H9 (cell line): ENCODE results near the gene SNRNP25. TPM values are rescaled to one million over a fixed set of nuclear protein-coding genes. Genes with fewer than 3 reads are reported as not detected.

Experiments used
- DNase-seq: peaks from one replicate; pipeline ENCODE4 v3.0.0-alpha.2; 2017
- H2AFZ ChIP-seq: one replicate; pipeline ENCODE4 v1.6.1; 2013; ENCODE audit warnings: mild to moderate bottlenecking, low read length, control low read depth, moderate library complexity
- H2AK5ac ChIP-seq: 2 replicates; pipeline ENCODE4 v1.6.1; 2013; ENCODE audit warnings: low read length, control low read depth, mixed read lengths; ENCODE audit not compliant: insufficient read length
- H2BK120ac ChIP-seq: one replicate; pipeline ENCODE4 v1.6.1; 2013; ENCODE audit warnings: low read depth, mild to moderate bottlenecking, low read length, control low read depth, inconsistent platforms; ENCODE audit not compliant: poor library complexity, severe bottlenecking
- H2BK12ac ChIP-seq: 2 replicates; pipeline ENCODE4 v1.6.1; 2013; ENCODE audit warnings: low read length, control low read depth, mixed read lengths, low read depth; ENCODE audit not compliant: insufficient read length
- H2BK15ac ChIP-seq: 2 replicates; pipeline ENCODE4 v1.6.1; 2013; ENCODE audit warnings: low read depth, low read length, control low read depth
- H2BK20ac ChIP-seq: one replicate; pipeline ENCODE4 v1.6.1; 2013; ENCODE audit warnings: low read depth, mild to moderate bottlenecking, low read length, control low read depth, inconsistent platforms; ENCODE audit not compliant: poor library complexity, severe bottlenecking
- H2BK5ac ChIP-seq: 2 replicates; pipeline ENCODE4 v1.6.1; 2013; ENCODE audit warnings: low read length, control low read depth, mixed read lengths; ENCODE audit not compliant: insufficient read length
- H3K14ac ChIP-seq: 2 replicates; pipeline ENCODE4 v1.6.1; 2013; ENCODE audit warnings: low read length, control low read depth; ENCODE audit not compliant: insufficient read depth
- H3K18ac ChIP-seq: 2 replicates; pipeline ENCODE4 v1.6.1; 2013; ENCODE audit warnings: low read depth, mild to moderate bottlenecking, mixed read lengths, low read length, control low read depth; ENCODE audit not compliant: insufficient read length
- H3K23ac ChIP-seq: 2 replicates; pipeline ENCODE4 v1.6.1; 2013; ENCODE audit warnings: low read length, control low read depth, mixed read lengths, low read depth; ENCODE audit not compliant: insufficient read length
- H3K23me2 ChIP-seq: 2 replicates; pipeline ENCODE4 v1.6.1; 2013; ENCODE audit warnings: low read depth, mild to moderate bottlenecking, mixed read lengths, low read length, control low read depth; ENCODE audit not compliant: insufficient read length, poor library complexity, severe bottlenecking
- H3K27ac ChIP-seq: 2 replicates; pipeline ENCODE4 v1.5.1; 2013; ENCODE audit warnings: low read length, control low read depth, mixed read lengths, low read depth; ENCODE audit not compliant: insufficient read length
- H3K27me3 ChIP-seq: 2 replicates; pipeline ENCODE4 v1.6.1; 2013; ENCODE audit warnings: low read length, control low read depth, inconsistent platforms; ENCODE audit not compliant: insufficient read depth
- H3K4ac ChIP-seq: 2 replicates; pipeline ENCODE4 v1.6.1; 2013; ENCODE audit warnings: low read depth, mild to moderate bottlenecking, control low read depth, inconsistent platforms, low read length, moderate library complexity
- H3K4me1 ChIP-seq: 2 replicates; pipeline ENCODE4 v1.6.1; 2013; ENCODE audit warnings: low read length, control low read depth, inconsistent platforms; ENCODE audit not compliant: insufficient read depth
- H3K4me2 ChIP-seq: 2 replicates; pipeline ENCODE4 v1.6.1; 2013; ENCODE audit warnings: low read length, control low read depth, mixed read lengths; ENCODE audit not compliant: insufficient read length, insufficient read depth
- H3K56ac ChIP-seq: 2 replicates; pipeline ENCODE4 v1.6.1; 2013; ENCODE audit warnings: low read depth, mild to moderate bottlenecking, mixed read lengths, low read length, control low read depth; ENCODE audit not compliant: insufficient read length
- H3K79me1 ChIP-seq: 2 replicates; pipeline ENCODE4 v1.6.1; 2013; ENCODE audit warnings: low read depth, mild to moderate bottlenecking, moderate library complexity, low read length, control low read depth, inconsistent platforms; ENCODE audit not compliant: insufficient read depth, poor library complexity, severe bottlenecking
- H3K79me2 ChIP-seq: 2 replicates; pipeline ENCODE4 v1.6.1; 2013; ENCODE audit warnings: low read length, control low read depth, inconsistent platforms; ENCODE audit not compliant: insufficient read depth
- H3K9ac ChIP-seq: 2 replicates; pipeline ENCODE4 v1.6.1; 2013; ENCODE audit warnings: low read length, control low read depth, mixed read lengths; ENCODE audit not compliant: insufficient read length; ENCODE audit errors: extremely low read depth
- H3K9me3 ChIP-seq: one replicate; pipeline ENCODE4 v1.6.1; 2013; ENCODE audit warnings: low read depth, low read length, inconsistent platforms; ENCODE audit not compliant: control insufficient read depth
- H3T11ph ChIP-seq: one replicate; pipeline ENCODE4 v1.6.1; 2013; ENCODE audit warnings: mild to moderate bottlenecking, low read length, control low read depth, inconsistent platforms
- H4K20me1 ChIP-seq: one replicate; pipeline ENCODE4 v1.6.1; 2013; ENCODE audit not compliant: control insufficient read depth, insufficient read length, insufficient read depth
- H4K5ac ChIP-seq: 2 replicates; pipeline ENCODE4 v1.6.1; 2013; ENCODE audit warnings: low read depth, mild to moderate bottlenecking, mixed read lengths, low read length, control low read depth; ENCODE audit not compliant: insufficient read length
- H4K8ac ChIP-seq: replicated peaks from 2 replicates; pipeline ENCODE4 v1.6.1; 2013; ENCODE audit warnings: low read length, control low read depth, mixed read lengths, low read depth; ENCODE audit not compliant: insufficient read length
- H4K91ac ChIP-seq: 2 replicates; pipeline ENCODE4 v1.6.1; 2013; ENCODE audit warnings: low read depth, mild to moderate bottlenecking, moderate library complexity, mixed read lengths, low read length, control low read depth; ENCODE audit not compliant: insufficient read length
- H3K27ac Mint-ChIP-seq, 3 experiments: 2 replicates in 2 of 3; 3 replicates in 1 of 3; pipeline ENCODE4 v1.8.0; 2020 to 2021; ENCODE audit warnings: mixed read lengths in 3 of 3, mild to moderate bottlenecking in 1 of 3, moderate library complexity in 1 of 3
- H3K27me3 Mint-ChIP-seq: 2 replicates; pipeline ENCODE4 v1.8.0; 2021; ENCODE audit warnings: low read depth, mild to moderate bottlenecking, moderate library complexity, mixed read lengths
- H3K36me3 Mint-ChIP-seq, 3 experiments: 2 replicates in 2 of 3; 3 replicates in 1 of 3; pipeline ENCODE4 v1.8.0; 2020 to 2021; ENCODE audit warnings: low read depth in 3 of 3, mixed read lengths in 3 of 3; ENCODE audit not compliant: insufficient read depth in 1 of 3
- H3K4me1 Mint-ChIP-seq, 2 experiments: 2 replicates each; pipeline ENCODE4 v1.8.0; 2020; ENCODE audit warnings: mixed read lengths in 2 of 2
- H3K4me3 Mint-ChIP-seq, 2 experiments: 2 replicates in 1 of 2; 3 replicates in 1 of 2; pipeline ENCODE4 v1.8.0; 2020 to 2021; ENCODE audit warnings: mild to moderate bottlenecking in 2 of 2, mixed read lengths in 2 of 2, moderate library complexity in 1 of 2
- H3K9me3 Mint-ChIP-seq, 2 experiments: 2 replicates in 1 of 2; 3 replicates in 1 of 2; pipeline ENCODE4 v1.8.0; 2020; ENCODE audit warnings: mild to moderate bottlenecking in 2 of 2, mixed read lengths in 2 of 2, moderate library complexity in 1 of 2
- CTCF ChIP-seq: fragments of 200-600 bp; sonication (generic); conservative IDR thresholded peaks from 3 replicates; pipeline ENCODE4 v1.8.0; 2021; ENCODE audit warnings: antibody characterized with exemption, mild to moderate bottlenecking
- WGBS: extraction: QIAGEN DNeasy Blood & Tissue Kit; methylation state at CpG from one replicate; pipeline ENCODE4 v1.1.7; 2013; ENCODE audit warnings: missing lambda C conversion rate, low lambda C conversion rate, mixed read lengths; ENCODE audit not compliant: insufficient read length; ENCODE audit errors: extremely low coverage; 5-methylcytosine and 5-hydroxymethylcytosine counted together
- total RNA-seq: library from RNA; stranded (reverse); gene quantifications from 2 replicates; pipeline ENCODE4 v1.2.1, GENCODE V29; 2021

SNRNP25 gene
- total RNA-seq, 1 experiment from 2014 or later, result 78.5 TPM

- no CpG with 5 or more reads among the region's 8 CpGs for WGBS
Measured at GRCh38 chr16:57711-58110, 4.1 kb downstream of the SNRNP25 start.

More at GRCh38 chr16:57711-58110, 4.1 kb downstream of the SNRNP25 start:
- Histone ChIP-seq H2BK15ac (no peak overlapping the region), H2BK5ac (no peak overlapping the region), H2BK20ac (no peak overlapping the region), H3K79me2 (no peaks in the 10 kb centered on the region; the same call in 1 of the 2 replicates), H3K14ac (no peak overlapping the region), H3K9me3 (no peaks in the 10 kb centered on the region), H3K18ac (no peak overlapping the region), H3K23me2 (no peaks in the 10 kb centered on the region), H3K27me3 (no peaks in the 10 kb centered on the region), H3K4me2 (no peak overlapping the region), H2BK120ac (no peak overlapping the region), H4K8ac (no peak overlapping the region), H3K56ac (no peak overlapping the region), H3K9ac (no peak overlapping the region), H4K20me1 (no peaks in the 10 kb centered on the region), H4K91ac (no peak overlapping the region), H3T11ph (no peak overlapping the region), H2BK12ac (no peak overlapping the region), H3K23ac (no peak overlapping the region), H3K4me1 (no peaks in the 10 kb centered on the region), H3K4ac (no peak overlapping the region), H2AK5ac (no peak overlapping the region), H2AFZ (no peak overlapping the region), H4K5ac (no peak overlapping the region), H3K79me1 (no peaks in the 10 kb centered on the region), H3K27ac (no peak overlapping the region)
- Mint-ChIP-seq H3K36me3 (peaks cover 27 to 74% (median 64%) of the 10 kb centered on the region in 3 experiments), H3K27me3 (peaks cover 1% of the 10 kb centered on the region; the same call in 1 of the 2 replicates), H3K27ac (peak overlapping the region in 1 of 3 experiments; percentile 1; a peak in 1 of 7 replicates), H3K9me3 (peaks cover 2 to 5% of the 10 kb centered on the region in 2 experiments; a peak in 3 of 5 replicates), H3K4me1 (peaks cover 3 to 8% of the 10 kb centered on the region in 2 experiments), H3K4me3 (no peak overlapping the region)
- DNase-seq, result no peak
- no peak for TF ChIP-seq CTCF
